GM12873 (cell line): ENCODE measurements around the gene INF2.
A peak's percentile ranks its signal among the peaks of the same experiment; 100 is the strongest.

Experiments
- TF ChIP-seq, protein P1 (sequence below): IDR thresholded peaks from 2 replicates; pipeline ENCODE4 v1.5.1; 2012; ENCODE audit warnings: low read depth, mild to moderate bottlenecking, moderate library complexity, low read length, control low read depth; ENCODE audit not compliant: insufficient read depth; ENCODE audit errors: missing control alignments

Gene INF2

DNA sequence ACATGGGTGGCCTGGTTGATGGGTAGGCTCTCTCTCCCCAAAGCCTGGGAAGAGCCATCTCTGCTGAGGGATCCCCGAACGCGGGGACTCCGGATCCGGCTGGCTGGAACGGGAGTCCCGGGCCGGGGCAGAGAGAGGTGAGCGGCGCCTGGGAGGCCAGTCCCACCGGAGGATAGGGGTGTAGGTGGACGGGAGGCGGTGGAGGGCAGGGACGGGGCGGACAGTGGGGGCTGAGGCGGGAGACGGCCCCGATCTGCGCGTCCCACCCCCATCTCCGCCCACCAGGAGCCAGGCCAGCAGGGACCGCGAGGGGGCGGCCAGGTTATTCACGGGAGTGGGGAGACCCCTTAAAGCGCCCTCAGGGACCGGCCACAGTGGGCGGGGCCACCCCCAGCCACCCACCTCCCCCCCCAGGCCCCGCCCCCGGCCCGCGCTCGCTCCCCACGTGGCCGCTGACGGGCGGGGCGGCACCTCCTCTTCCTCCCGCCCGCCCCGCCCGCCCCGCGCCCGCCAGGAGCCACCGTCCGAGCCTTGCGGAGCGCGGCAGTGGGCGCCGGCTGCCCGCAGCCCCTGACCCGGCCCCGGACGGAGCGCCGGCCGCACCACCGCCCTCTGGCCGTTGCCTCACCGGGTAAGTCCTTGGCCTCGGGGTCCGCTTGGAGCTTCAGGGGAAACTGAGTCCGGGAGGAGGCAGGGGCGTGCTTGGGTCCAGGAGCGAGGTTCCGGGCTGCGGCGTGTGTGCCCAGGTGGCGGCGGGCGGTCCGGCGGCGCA is at the start of gene INF2:
INF2 (plus strand) TSS at position 510 of the 772 bp plus-strand sequence. CDS start 11,748 bp downstream, outside the sequence.
- TF ChIP-seq, protein P1, sequence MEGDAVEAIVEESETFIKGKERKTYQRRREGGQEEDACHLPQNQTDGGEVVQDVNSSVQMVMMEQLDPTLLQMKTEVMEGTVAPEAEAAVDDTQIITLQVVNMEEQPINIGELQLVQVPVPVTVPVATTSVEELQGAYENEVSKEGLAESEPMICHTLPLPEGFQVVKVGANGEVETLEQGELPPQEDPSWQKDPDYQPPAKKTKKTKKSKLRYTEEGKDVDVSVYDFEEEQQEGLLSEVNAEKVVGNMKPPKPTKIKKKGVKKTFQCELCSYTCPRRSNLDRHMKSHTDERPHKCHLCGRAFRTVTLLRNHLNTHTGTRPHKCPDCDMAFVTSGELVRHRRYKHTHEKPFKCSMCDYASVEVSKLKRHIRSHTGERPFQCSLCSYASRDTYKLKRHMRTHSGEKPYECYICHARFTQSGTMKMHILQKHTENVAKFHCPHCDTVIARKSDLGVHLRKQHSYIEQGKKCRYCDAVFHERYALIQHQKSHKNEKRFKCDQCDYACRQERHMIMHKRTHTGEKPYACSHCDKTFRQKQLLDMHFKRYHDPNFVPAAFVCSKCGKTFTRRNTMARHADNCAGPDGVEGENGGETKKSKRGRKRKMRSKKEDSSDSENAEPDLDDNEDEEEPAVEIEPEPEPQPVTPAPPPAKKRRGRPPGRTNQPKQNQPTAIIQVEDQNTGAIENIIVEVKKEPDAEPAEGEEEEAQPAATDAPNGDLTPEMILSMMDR: no peak

DNA sequence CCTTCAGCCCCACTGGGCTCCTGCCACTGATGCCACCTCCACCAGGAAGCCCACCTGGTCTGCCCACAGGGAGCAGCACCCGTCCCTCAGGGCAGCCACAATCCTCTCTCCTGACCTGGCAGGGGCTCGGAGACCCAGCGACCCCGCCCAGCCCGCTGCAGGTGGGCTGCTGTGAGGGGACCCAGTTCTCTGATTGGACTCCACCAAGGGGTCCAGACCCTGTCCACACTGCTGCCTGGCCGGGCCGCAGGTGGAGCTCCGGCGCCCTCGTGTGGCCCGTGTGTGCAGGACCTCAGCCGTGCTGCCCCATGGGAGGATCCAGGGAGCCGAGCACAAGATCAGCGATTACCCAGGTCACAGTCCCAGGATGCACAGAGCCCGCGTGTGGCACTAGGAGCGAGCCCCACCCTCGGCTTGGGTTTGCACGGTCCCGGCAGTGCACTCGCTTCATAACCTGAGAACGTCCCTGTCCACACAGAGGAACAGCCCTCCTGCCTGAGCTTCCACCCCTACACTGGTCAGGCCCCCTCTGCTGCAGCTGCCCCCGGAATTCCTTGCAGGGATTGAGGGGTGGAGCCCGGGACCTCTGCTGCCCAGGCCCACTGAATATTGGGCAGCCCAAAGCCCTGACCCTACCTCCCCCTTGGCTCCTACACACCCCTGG is 49.4 kb upstream of the INF2 start:
- TF ChIP-seq, protein P1: peak; percentile 94

DNA sequence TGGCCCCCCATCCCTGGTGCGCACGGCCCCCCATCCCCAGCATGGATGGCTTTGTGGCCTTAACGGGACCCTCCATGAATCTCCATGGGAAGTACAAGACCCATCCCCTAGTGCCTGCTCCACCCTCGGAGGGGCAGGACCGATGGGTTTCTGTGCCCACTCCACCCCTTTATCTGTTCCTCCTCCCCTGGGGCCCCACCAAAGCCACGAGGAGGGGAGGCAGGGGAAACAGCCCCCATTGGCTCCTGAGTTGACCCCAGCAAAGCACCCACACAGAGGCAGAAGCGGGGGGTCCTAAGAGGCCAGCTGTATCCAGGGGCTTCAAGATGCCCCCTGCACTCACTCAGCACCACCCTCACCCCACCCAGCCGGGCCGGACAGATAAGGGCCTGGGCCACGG is 48.7 kb upstream of the INF2 start:
- TF ChIP-seq, protein P1: no peak

DNA sequence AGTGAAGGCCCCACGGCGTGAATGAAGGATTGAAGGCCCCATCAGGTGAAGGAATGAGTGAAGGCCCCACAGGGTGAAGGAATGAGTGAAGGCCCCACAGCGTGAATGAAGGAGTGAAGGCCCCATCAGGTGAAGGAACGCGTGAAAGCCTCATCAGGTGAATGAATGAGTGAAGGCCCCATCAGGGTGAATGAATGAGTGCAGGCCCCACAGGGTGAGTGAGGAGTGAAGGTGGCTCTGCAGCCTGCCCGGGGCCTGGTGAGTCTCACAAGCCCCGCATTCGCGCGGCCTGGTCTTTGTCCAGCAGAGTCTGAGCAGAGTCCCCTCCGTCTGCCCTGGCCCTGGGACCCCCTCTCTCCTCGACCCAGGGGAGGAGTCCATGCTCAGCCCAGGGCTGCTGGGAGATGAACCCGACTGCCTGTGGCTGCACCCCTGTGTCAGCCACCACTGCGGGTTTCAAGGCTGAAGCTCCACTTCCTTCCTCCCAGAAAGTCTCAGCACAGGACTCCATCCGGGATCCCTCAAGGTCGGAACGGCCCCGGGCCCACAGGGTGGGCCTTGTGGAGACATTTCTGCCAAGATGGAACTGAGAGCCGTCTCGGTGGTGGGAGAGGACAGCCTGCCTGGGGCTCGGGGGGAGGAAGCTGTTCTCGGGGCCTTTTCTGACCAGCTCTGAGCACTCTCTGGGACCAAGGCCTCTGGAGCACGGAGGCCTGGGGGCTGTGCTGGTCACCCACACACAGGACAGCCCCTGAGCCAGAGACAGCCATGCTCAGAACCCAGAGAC is 47.5 kb upstream of the INF2 start:
- TF ChIP-seq, protein P1: no peak

DNA sequence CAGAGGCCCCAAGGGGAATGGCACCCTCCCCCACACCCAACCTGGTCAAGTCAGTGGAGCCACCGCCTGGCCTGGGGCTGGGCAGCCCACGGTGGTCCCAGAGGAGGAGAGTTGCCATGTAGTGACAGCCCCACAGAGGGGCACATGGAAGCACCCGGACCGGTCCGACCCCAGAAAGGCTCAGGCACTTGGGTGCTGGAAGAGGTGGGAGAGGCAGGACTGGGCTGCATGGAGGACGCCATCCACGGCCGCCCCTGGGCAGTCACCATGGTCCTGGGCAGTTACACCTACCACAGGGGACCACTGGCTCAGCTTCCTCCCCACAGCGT is 46.9 kb upstream of the INF2 start:
- TF ChIP-seq, protein P1: no peak

DNA sequence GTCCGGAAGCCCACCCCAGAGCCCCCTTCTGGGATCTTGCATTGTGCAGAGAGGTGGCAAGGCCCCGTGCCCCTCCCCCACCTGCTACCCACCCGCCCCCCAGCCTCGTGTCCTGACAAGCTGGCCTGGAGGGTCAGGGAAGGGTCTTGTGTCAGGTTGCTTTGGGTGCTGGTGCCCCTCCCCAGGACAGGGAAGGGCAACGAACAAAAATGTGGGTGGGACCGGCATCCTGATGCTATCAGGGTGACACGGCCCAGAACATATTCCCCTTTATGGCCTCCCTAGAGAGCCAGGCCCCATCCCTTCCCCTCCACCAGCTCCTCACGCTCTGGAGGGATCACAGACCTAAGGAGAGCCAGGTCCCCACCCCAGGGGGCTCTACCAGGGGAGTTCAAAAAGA is 46.1 kb upstream of the INF2 start:
- TF ChIP-seq, protein P1: no peak

- TF ChIP-seq, protein P1: no peak
Observed at GRCh38 chr14:104644091-104644635, 45.3 kb upstream of the INF2 start.
